ENCODE data around the gene KCTD16.

The KCTD16 gene

GRCh38 chr5:144377207-144377606 is 206.5 kb downstream of the KCTD16 start:
- Histone ChIP-seq H3K27ac (no peak overlapping the region), H3K4me3 (no peak overlapping the region)

GRCh38 chr5:144378681-144379080 is 208.0 kb downstream of the KCTD16 start:
- H3K27ac ChIP-seq = no peak overlapping the region
- no peak overlapping the region for H3K4me3 ChIP-seq

DNA sequence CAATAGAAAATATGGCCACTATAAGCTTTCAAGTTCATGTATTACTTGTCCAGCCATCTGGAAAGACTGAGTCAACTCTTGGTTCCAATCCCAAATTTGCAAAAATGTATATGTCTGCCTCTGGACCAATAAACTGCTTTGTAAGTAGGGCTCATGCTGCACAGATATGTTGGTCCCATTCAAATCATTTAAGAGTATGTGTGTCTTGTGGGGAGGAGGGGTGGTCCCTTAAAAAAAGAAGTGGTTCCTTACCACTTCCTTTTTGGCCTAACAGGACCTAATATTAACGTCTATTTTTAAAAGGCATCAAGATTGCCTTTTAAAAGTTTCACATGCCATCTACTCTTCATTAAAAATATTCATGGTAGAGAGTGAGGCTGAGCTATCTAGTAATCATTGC is 214.9 kb downstream of the KCTD16 start:
- H3K4me3 ChIP-seq = no peak overlapping the region
- H3K27ac ChIP-seq = no peak overlapping the region

DNA sequence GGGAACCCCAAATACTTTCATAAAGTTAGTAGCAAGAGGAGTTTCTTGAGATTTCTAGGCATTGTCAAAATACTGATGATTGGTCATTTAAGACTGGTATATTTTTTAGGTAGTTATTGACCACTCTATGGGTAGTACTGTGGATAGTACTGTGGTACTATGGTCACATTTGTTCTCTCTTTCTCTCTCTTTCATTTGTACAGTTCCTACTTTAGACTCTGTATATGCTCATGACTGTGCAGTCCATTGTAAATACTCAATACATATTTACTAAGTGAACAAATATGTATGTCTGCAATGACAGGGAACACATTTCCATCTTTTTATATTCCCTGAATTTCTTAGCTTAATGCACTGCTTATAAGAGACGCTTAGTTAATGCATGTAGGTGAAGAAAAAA is 215.6 kb downstream of the KCTD16 start:
- no peak overlapping the region for H3K4me3 ChIP-seq
- no peak overlapping the region for H3K27ac ChIP-seq

DNA sequence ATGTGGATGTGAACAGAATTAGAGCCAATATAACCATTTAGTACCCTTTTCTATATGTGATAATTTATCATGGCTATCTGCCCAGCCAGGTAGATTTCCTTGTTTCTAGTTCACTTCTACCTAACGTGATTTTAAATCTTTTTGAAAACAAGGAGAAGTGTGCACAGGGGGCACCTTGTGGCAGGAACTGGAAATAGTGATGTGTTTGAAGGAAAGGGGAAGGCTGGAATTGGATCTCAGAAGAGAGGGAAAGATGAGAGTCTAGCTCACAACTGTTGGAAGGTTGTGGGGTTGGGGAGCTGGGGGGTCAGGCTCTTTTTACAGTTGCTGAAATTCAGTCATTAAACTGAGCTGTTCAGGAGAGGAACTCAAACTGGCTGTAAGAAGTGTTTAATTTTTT is 219.5 kb downstream of the KCTD16 start:
- no peak overlapping the region for H3K4me3 ChIP-seq
- H3K27ac ChIP-seq = no peak overlapping the region

GRCh38 chr5:144391044-144391443 is 220.4 kb downstream of the KCTD16 start:
- H3K4me3 ChIP-seq = no peak overlapping the region
- no peak overlapping the region for H3K27ac ChIP-seq

GRCh38 chr5:144393641-144394435 is 223.2 kb downstream of the KCTD16 start:
- no peak overlapping the region for H3K27ac ChIP-seq
- no peak overlapping the region for H3K4me3 ChIP-seq

DNA sequence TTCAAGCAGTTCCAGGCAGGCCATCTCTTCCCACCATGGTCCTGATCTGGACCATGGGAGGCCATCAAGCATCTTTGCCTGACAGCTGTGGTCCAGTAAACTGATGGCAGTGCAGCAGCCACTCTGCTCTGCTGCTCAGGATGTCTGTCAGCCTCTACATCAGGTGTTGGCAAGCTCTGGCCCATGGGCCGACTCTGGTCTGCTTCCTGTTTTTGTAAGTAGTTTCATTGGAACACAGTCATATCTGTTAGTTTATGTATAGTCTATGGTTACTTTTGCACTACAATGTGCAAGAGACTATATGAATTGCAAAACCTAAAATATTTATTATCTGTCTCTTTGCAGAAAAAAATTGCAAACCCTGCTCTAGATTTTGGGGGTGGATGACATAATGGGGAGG is 225.0 kb downstream of the KCTD16 start:
- Histone ChIP-seq H3K4me3 (no peak overlapping the region), H3K27ac (no peak overlapping the region)

- H3K27ac ChIP-seq = no peak overlapping the region
- H3K4me3 ChIP-seq = no peak overlapping the region
Measured at GRCh38 chr5:144403058-144403457, 232.4 kb downstream of the KCTD16 start.

GRCh38 chr5:144403817-144404420 is 233.2 kb downstream of the KCTD16 start:
- Histone ChIP-seq H3K27ac (no peak overlapping the region), H3K4me3 (no peak overlapping the region)

DNA sequence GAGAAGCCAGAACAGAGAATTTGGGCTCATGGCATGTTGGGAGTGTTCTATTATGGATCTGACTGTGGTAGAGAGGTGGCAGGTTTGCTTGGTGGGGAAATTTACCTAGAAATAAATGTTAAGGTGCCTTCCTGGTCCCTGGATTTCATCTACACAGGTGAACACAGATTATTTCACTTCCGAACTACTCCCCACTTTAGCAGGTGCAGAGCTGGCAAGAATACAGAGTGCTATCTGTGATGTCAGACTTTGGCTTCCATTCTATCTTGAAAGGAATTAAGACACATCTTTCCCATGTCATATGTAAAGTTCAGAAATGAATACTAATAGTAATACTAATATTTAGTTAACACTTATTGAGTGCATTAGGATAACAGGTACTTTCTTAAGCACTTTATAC is 234.0 kb downstream of the KCTD16 start:
- no peak overlapping the region for H3K4me3 ChIP-seq
- no peak overlapping the region for H3K27ac ChIP-seq

DNA sequence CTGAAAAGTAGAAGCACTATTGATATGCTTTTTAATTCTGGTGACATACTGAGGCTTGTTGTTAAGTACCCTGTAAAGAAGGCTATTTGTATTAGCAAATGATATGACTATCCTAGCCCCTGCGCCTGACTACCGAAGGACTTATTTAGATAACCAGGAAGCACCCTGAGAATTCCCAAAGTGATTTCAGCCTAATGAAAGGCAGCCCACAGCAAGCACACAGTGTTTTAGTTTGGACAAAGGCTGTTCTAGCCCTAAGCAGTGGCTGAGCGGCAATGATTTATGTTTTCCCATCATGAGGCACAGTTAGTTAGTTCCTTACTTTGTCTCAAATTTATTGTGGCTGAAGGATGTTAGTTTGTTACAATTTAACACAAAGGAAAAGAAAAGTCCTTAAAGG is 235.3 kb downstream of the KCTD16 start:
- Histone ChIP-seq H3K4me3 (no peak overlapping the region), H3K27ac (no peak overlapping the region)

DNA sequence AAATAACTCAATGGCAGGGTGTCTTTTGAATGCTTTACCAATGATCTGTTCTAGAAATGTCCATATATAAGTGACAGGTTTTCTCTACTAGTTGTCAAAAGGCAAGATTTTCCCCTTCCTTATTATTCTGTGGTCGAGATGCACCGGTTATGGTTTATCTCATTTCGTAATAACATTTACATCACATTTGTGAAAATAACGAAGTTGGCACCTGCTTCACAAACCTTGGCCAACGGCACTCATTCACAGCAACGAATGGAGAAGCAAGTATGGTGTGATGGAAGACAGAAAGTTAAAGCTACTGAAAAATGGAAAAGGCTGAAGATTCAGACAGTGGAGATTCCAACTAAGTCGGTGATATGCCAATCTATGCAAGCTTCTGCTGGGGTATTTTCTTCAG is 235.8 kb downstream of the KCTD16 start:
- Histone ChIP-seq H3K4me3 (no peak overlapping the region), H3K27ac (no peak overlapping the region)

GRCh38 chr5:144414202-144415029 is 243.7 kb downstream of the KCTD16 start:
- H3K4me3 ChIP-seq = no peak overlapping the region
- no peak overlapping the region for H3K27ac ChIP-seq

DNA sequence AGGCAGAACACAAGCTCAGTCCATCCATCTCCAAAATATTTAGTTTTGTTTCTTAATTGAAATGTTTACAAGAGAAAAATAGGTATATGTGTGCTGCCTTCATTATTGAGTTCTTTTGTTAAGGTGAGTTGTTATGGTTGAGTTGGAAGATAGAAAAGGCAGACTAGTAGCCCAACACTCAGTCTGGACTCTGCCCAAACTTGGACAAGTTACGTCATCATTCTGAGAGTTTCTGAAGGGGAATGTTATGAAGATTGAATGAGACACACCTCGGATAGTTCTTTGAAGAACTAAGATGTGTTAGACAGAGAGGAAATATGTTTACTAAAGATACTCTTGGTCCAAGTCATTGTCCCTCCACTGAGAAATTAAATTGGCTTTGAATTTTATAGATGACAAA is 245.5 kb downstream of the KCTD16 start:
- no peak overlapping the region for H3K27ac ChIP-seq

GRCh38 chr5:144418719-144419118 is 248.0 kb downstream of the KCTD16 start:
- H3K4me3 ChIP-seq = no peak overlapping the region
- H3K27ac ChIP-seq = no peak overlapping the region

More for the DNA sequence above, 245.5 kb downstream of the KCTD16 start:
- H3K4me3 ChIP-seq = no peak overlapping the region

- Histone ChIP-seq H3K27ac (no peak overlapping the region), H3K4me3 (no peak overlapping the region)
Measured at GRCh38 chr5:144421411-144421810, 250.7 kb downstream of the KCTD16 start.

GRCh38 chr5:144422018-144422727 is 251.5 kb downstream of the KCTD16 start:
- Histone ChIP-seq H3K27ac (no peak overlapping the region), H3K4me3 (no peak overlapping the region)

GRCh38 chr5:144427866-144428265 is 257.2 kb downstream of the KCTD16 start:
- Histone ChIP-seq H3K4me3 (no peak overlapping the region), H3K27ac (no peak overlapping the region)

DNA sequence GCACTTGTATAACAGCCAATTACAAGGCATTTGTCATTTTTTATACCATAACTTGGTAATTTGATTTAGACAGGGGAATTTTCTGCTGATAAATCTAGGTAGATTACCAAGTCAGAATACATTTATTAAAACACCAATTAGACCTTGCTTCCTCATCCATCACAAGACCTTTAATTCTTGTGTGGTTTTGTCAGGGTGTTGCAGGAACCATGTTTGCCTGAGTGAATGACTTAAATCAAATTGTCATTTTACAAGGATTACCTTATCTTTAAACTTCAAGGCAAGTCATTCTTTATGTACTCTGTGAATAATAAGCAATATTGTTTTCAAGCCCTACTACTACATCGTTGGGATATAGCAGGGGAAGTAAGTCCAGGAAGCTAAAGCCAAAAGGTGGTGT is 257.7 kb downstream of the KCTD16 start:
- Histone ChIP-seq H3K27ac (no peak overlapping the region), H3K4me3 (no peak overlapping the region)

All from skin epidermis (tissue), 12 donors.